DOHH2 (cell line): Measurements from ENCODE around the gene GRIN2C.

Source experiments
- CTCF ChIP-seq: fragments of 200-600 bp; sonication (generic); IDR thresholded peaks from one replicate; pipeline ENCODE4 v1.5.1; 2014; ENCODE audit warnings: antibody characterized with exemption, mild to moderate bottlenecking, low read depth, low read length; ENCODE audit not compliant: poor library complexity, severe bottlenecking
- EZH2phosphoT487 ChIP-seq: fragments of 200-600 bp; sonication (generic); IDR thresholded peaks from 2 replicates; pipeline ENCODE4 v1.6.1; 2017; ENCODE audit warnings: borderline replicate concordance, mild to moderate bottlenecking, antibody characterized with exemption, low read length, moderate library complexity, mixed read lengths

GRCh38 chr17:74863420-74864296 is 4.0 kb upstream of the GRIN2C start:
- TF ChIP-seq EZH2phosphoT487 (no peak), CTCF (no peak)
